GM21390 (cell line): ENCODE results near the gene NAT9.

Experiments used
- ATAC-seq: cut with Tn5 transposase; IDR thresholded peaks from one replicate; pipeline ENCODE4 v1.9.1; 2021; ENCODE audit not compliant: unreplicated experiment

The NAT9 gene

DNA sequence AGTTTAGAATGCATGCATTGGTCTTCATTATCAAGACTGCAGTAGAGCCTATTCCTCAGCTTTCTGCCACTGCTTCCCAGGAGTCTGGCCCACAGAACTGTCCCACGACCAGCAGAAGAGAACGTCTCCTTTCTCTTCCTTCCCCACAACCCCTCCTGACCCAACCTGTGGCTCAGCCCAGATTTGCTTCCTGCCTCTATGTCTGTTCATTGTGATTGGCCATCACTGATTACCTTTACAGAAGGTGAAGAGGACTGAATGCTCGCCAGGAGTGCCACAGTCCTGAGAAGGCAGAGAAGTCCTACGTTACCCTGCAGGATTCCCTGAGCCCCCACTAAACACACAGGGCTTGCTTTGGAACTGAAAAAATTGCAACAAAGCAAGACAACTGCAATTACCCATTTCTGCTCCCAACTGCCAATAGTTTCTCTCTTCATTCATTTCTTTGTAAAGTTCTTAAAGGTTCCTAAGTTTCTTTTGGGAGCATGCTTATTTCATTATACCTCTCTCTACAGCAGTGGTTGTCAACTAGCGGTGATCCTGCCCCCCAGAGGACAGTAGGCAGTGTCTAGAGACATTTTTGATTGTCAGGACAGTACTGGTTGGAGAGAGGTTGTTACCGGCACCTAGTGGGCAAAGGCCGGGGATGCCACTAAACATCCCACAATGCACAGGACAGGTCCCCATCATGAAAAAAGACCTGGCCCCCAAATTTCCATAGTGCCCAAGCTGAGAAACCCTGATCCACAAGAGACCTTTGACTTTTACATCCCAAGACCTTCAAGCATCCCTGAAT is 4.5 kb upstream of the NAT9 start:
- no peak for ATAC-seq

DNA sequence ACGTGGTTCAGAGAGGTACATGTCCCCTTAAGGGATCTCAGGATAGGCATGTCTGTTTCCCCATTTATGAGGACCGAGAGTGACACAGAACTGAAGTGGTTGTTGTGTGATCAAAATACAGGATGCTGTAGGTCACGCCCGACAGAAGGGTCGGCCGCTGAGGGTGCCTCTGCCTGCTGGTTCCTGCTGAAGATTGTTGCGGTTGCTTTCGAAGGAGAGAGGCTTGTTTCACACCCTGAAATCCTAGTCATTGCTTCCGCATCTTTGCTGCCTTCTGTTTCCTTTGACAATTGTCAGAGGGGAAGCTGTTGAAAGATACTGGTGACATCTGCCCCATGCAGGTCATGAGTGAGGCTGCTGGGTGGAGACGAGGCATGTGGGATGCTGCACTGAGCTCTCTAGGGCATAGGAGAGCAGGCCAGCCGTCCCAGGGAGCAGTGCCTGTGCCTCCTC is 3.8 kb upstream of the NAT9 start:
- peak; percentile 51 for ATAC-seq

GRCh38 chr17:74779501-74779900 is 3.4 kb upstream of the NAT9 start:
- ATAC-seq, result no peak

- ATAC-seq, result no peak
Observed at GRCh38 chr17:74778960-74779359, 2.8 kb upstream of the NAT9 start.

GRCh38 chr17:74777901-74778515 is 1.9 kb upstream of the NAT9 start:
- ATAC-seq, result no peak

DNA sequence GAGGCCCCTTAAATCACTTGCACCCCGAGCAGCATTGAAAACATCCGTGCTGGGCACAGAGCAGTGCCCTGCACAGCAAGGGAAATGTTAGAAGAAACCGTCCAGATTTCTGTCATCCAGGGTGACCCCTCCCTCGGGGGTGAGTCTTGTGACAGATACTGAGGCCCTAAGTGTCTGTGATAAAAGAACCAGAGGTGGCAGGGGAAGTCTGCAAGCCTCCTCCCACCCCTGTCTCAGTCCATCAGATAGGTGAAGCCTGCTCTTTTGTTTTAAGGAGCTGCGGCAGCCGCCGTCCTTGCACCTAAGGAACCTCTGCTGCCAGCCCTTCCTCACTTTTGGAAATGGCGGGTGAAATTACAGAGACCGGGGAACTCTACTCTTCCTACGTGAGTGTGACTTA is 845 bp upstream of the NAT9 start:
- no peak for ATAC-seq

- no peak for ATAC-seq
Observed at GRCh38 chr17:74775409-74776043, 619 bp downstream of the NAT9 start.

DNA sequence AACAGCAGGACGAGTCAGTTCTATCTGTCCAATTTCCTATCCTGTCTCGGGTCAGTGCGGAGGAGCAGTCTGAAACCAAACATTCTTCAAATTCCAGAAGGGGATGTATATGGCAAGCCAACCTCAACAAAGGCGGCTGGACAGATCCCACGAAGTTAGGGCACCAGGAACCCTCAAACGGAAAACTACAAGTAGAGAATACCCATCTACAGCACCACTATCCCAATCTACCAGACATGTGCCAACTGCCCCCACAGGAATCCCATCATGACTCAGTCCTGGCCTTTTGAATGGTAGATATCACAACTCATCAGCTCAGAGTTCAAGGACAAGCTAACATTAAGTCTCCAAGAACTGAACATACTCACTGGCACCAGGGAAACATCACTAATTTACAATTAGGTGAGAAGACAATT is 2.3 kb downstream of the NAT9 start:
- ATAC-seq, result no peak

- no peak for ATAC-seq
Observed at GRCh38 chr17:74773414-74773813, 2.7 kb downstream of the NAT9 start.

- no peak for ATAC-seq
Observed at GRCh38 chr17:74772053-74772452, 4.1 kb downstream of the NAT9 start.

DNA sequence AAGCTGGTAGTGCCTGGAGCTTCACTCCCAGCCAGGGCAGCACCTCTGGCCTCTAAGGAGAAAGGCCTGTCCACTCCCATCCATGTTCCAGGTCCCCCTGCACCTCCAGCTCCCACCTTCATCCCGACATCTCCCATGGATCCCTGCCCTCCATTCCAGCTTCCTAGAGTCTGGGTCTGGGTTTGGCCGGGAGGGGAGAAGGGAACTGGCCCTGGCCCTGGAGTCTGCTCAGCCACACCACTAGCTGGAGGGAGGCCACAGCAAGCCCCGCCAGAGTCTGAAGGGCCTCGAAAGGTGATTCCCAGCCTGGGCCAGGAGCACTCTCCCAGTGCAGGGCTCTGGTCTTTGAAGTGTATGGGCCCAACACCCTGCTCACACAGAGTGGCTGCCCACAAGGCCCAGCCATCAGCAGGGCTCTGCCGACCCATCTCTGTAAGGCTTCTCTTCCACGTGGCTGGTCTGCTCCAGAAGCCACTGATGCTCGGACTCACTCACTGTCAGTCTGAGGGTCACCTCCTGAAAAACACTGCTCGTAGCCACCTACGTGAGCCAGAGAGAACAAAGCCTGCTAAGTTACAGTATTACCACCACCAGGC is 4.7 kb downstream of the NAT9 start:
- ATAC-seq, result no peak

DNA sequence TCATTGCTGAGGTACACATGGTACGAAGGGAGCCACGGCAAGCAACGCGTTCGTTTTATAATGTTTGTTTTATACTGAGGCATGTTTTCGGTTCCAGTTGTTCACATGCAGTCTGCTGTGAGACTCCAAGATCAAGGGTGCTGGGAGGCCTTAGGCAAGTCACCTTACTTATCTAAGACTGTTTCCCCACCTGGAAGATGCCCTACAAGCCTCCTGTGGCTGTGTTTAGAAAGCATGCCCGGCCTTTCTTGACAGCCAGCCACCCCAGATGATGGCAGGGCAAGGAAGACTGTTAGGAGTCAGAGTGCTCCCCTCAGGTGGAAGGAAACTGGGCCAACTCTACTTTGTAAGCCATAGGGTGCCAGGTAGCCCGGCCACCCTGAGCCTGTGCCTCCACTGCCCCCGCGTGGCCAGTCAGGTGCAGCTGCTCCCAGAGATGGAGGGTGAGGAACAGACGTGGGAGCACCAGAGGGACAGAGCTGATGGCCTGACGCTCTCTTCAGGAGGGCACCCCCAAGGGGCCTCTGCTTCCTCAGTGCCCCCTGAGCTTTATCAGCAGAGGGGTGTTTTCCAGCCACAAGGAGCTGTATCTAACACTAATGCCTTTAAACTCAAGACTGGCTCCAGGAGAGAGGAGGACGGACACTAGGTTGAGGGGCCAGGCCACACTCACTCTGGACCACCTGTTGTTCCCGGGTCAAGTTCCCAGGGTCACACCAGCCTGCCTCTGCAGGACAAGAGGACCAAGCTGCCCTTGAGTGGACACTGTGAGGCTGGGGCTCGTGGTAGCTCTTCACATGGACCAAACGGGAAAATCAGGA is 5.4 kb downstream of the NAT9 start:
- no peak for ATAC-seq

DNA sequence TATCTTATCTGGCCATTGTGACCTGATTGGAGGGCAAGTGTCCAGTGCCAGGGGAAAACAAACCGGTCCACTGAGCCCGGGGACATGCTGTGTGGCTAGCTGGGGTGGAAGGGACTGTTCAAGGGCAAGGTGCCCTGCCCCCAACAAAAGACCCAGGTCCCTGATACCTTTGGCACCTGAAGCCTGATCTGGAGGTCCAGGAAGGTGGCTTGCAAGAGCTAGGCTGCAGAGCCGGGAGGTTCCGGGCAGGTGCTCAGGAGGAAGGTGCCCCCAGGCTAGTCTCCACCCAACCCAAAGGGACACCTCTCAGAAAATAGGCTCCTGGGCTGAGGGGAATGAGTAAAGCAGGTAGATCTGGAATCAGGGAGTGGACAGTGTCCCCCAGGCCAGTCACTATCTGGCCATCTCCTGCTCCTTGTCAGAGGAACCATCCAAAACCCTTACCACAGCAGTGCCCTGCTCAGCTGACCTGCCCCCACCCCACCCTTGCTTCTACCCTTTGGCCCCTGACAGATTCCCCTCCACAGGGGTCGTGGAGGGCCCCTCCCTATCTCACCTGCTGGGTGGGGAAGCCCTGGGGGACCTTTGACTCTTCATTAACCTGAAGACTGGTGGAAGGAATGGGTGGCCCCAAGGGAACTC is 6.2 kb downstream of the NAT9 start:
- ATAC-seq, result no peak

DNA sequence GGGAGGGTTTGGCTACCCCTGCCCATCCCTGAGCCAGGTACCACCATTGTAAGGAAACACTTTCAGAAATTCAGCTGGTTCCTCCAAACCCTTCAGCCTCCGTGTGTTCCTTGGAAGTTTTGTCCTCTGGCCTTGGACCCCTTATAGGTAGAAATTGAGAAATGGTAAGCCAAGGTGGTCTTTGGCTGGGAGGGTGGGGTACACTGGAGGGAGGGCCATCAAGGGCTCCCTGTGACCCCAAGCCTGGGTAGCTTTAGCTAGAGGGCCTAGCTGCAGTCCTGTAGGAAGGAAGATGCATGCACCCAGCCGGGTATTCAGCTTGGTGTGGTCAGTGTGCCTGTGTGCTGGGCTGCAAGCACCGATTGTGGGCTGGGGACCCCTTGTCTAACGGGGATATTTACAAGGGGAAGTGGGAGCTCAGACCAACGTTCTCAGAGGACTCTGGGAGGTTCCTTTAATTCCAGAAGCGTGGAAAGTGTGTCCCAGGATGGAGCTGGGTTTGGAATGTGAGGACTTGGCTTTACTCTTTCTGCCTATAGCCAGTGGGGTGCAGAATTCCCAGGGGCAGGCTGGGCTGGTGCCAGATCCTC is 6.8 kb downstream of the NAT9 start:
- no peak for ATAC-seq

DNA sequence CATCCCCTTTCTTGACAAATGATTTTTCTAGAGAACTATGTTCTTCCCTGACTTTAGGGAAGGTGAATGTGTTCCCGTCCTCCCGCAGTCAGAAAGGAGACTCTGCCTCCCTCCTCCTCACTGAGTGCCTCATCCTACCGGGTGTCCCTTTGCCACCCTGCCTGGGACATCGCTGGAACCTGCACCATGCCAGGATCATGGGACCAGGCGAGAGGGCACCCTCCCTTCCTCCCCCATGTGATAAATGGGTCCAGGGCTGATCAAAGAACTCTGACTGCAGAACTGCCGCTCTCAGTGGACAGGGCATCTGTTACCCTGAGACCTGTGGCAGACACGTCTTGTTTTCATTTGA is 7.4 kb downstream of the NAT9 start:
- no peak for ATAC-seq

DNA sequence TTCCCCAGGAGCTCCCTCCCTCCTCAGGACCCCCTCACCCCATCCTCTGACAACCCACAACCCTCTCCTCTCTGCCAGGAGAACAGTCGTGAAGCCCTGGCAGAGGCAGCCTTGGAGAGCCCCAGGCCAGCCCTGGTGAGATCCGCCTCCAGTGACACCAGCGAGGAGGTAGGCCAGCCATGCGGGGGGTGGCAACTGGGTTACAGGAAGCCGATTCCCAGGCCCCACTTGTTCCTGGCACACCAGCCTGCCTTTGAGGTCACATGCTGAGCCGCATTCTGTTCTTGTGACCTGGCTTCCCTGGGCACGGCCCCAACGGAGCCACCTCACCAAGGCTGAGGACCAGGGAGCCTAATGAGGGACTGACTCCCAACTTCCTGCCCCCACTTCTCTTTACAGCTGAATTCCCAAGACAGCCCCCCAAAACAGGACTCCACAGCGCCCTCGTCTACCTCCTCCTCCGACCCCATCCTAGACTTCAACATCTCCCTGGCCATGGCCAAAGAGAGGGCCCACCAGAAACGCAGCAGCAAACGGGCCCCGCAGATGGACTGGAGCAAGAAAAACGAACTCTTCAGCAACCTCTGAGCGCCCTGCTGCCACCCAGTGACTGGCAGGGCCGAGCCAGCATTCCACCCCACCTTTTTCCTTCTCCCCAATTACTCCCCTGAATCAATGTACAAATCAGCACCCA is 7.9 kb downstream of the NAT9 start:
- no peak for ATAC-seq

DNA sequence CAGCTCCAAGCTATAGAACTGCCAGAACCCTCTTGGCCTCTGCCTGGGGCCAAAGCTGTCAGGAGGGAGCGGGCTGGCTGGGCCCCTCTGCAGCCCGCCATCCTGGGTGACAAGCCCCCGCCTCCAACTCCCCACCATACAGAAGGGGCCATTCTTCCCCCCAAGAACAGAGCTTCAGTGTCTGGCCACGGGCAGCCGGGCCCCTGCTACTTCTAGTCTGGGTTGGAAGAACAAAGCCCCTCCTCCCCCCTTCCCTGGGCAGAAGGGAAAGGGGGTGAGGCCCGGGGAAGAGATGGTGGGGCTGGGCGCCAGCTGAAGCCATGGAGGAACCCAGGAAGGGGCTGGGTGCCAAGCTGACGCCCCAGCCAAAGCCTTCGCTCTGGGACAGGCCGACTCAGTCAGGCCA is 9.0 kb downstream of the NAT9 start:
- ATAC-seq, result no peak

DNA sequence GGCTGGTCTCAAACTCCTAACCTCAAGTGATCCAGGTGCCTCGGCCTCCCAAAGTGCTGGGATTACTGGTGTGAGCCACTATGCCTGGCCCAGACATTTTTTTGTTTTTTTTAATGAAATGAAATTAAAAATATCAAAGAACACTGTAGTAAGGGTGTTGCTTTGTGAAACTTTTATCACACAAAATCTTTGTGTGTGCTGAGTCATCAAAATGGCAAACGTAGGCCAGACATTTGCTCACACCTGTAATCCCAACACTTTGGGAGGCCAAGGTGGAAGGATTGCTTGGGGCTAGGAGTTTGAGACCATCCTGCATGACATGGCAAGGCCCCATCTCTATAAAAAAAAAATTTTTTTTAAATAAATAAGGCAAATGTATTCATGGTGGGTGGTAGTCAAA is 9.7 kb downstream of the NAT9 start:
- ATAC-seq, result no peak

GRCh38 chr17:74764751-74765286 is 11.3 kb downstream of the NAT9 start:
- ATAC-seq, result no peak
